CD4-positive, alpha-beta memory T cell (primary cell): ENCODE data around the gene GNAI1. TPM values are rescaled to one million over a fixed set of nuclear protein-coding genes. Genes with fewer than 3 reads are reported as not detected.

ENCODE experiments used
- CTCF ChIA-PET: fragments of 350-600 bp; sonication (Branson Sonifier 250); formaldehyde crosslinking; loops from one replicate; lab custom pipeline; 2021; ENCODE audit warnings: inconsistent platforms; ENCODE audit not compliant: partially characterized antibody; lab: Charles Lee
- POLR2A ChIA-PET: fragments of 350-600 bp; sonication (Branson Sonifier 250); formaldehyde crosslinking; loops from one replicate; lab custom pipeline; 2021; ENCODE audit not compliant: partially characterized antibody; lab: Charles Lee
- DNase-seq, 5 donors: peaks; one replicate each; pipeline versions ENCODE4 v3.0.0 to v3.0.0-alpha.2; 2020 to 2022; ENCODE audit warnings: mixed read lengths in 1 of 5
- H3K27ac ChIP-seq: one replicate; pipeline ENCODE4 v1.7.0; 2013; ENCODE audit warnings: low read depth, low read length
- H3K27me3 ChIP-seq: 2 replicates; pipeline ENCODE4 v1.7.0; 2013; ENCODE audit warnings: mild to moderate bottlenecking, low read length, moderate library complexity; ENCODE audit not compliant: insufficient read depth
- H3K36me3 ChIP-seq: 2 replicates; pipeline ENCODE4 v1.7.0; 2013; ENCODE audit warnings: mild to moderate bottlenecking, low read length, moderate library complexity; ENCODE audit not compliant: insufficient read depth
- H3K4me1 ChIP-seq: 2 replicates; pipeline ENCODE4 v1.7.0; 2013; ENCODE audit warnings: mild to moderate bottlenecking, low read length, moderate library complexity; ENCODE audit not compliant: insufficient read depth
- H3K4me3 ChIP-seq, 2 donors: one replicate each; pipeline ENCODE4 v1.7.0; 2013; ENCODE audit warnings: low read length in 2 of 2, mild to moderate bottlenecking in 1 of 2
- H3K9me3 ChIP-seq, 2 donors: one replicate each; pipeline ENCODE4 v1.7.0; 2013; ENCODE audit warnings: low read length in 2 of 2, control low read depth in 1 of 2; ENCODE audit not compliant: control insufficient read depth in 1 of 2
- H3K27ac Mint-ChIP-seq, 7 donors: one replicate each; pipeline ENCODE4 v1.8.0; 2020 to 2021; ENCODE audit warnings: mixed read lengths in 7 of 7, mild to moderate bottlenecking in 6 of 7, inconsistent platforms in 3 of 7, moderate library complexity in 3 of 7
- H3K27me3 Mint-ChIP-seq, 2 donors: one replicate each; pipeline ENCODE4 v1.8.0; 2020 to 2021; ENCODE audit warnings: mixed read lengths in 2 of 2
- H3K36me3 Mint-ChIP-seq, 2 donors: one replicate each; pipeline ENCODE4 v1.8.0; 2020 to 2021; ENCODE audit warnings: mixed read lengths in 2 of 2, inconsistent platforms in 1 of 2, mild to moderate bottlenecking in 1 of 2
- H3K4me1 Mint-ChIP-seq, 4 donors: one replicate each; pipeline ENCODE4 v1.8.0; 2020 to 2021; ENCODE audit warnings: mixed read lengths in 4 of 4, mild to moderate bottlenecking in 1 of 4
- H3K4me3 Mint-ChIP-seq, 8 donors: one replicate each; pipeline ENCODE4 v1.8.0; 2020 to 2021; ENCODE audit warnings: mixed read lengths in 8 of 8, mild to moderate bottlenecking in 7 of 8, moderate library complexity in 6 of 8, inconsistent platforms in 3 of 8
- H3K9me3 Mint-ChIP-seq, 8 donors: one replicate each; pipeline ENCODE4 v1.8.0; 2020 to 2021; ENCODE audit warnings: mixed read lengths in 8 of 8, mild to moderate bottlenecking in 5 of 8, inconsistent platforms in 3 of 8, moderate library complexity in 1 of 8
- intact Hi-C: fragments of 100-400 bp; cut with micrococcal nuclease; formaldehyde crosslinking; loops from one replicate; pipeline ENCODE4 v1.15.1; 2023
- polyA plus RNA-seq, 2 donors: library from polyadenylated mRNA; unstranded; fragments of 300-500 nt; fragmentation: Illumina TruSeq; gene quantifications; one replicate each; pipeline ENCODE4 v1.2.3, GENCODE V29; 2021
- total RNA-seq, 2 experiments: library from RNA; stranded (reverse); gene quantifications; one replicate each; pipeline ENCODE4 v1.2.3, GENCODE V29; 2021

The GNAI1 gene
- total and polyA plus RNA-seq, 4 experiments from 2014 or later: 0.49 to 0.78 (median 0.60) TPM; not detected in 1

DNA sequence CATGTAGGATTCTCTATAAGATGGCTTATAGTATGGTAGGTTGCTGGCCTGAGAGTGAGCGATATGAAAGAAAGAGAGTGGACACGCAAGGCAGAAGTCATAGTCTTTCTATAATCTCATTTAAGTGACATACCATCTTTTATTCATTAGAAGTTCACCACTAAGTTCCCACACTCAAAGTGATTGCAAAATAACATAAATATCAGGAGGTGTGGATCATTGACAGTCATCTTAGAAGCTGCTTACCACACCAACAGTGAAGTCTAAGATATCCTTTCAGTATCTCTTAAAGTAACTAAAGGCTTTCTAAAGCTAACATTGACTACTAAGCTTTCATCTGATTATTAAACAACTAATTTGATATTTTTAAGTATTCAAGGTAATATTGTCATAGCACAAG, 36.9 kb upstream of the GNAI1 start:
- ChIA-PET CTCF (no interaction called here), POLR2A (no interaction called here)
- Mint-ChIP-seq H3K9me3 (peaks cover 0 to 3% (median 0%) of the 10 kb centered on the region in 8 donors), H3K4me1 (no peaks in the 10 kb centered on the region), H3K36me3 (no peaks in the 10 kb centered on the region), H3K27me3 (no peaks in the 10 kb centered on the region), H3K27ac (no peak overlapping the region), H3K4me3 (no peak overlapping the region)
- no peak overlapping the region for H3K27ac ChIP-seq
- H3K9me3 ChIP-seq: no peaks in the 10 kb centered on the region
- no peak overlapping the region for H3K4me3 ChIP-seq
- H3K27me3 ChIP-seq: no peaks in the 10 kb centered on the region
- intact Hi-C loops: no loop called here
- no peaks in the 10 kb centered on the region for H3K36me3 ChIP-seq
- DNase-seq: no peak
- no peaks in the 10 kb centered on the region for H3K4me1 ChIP-seq

DNA sequence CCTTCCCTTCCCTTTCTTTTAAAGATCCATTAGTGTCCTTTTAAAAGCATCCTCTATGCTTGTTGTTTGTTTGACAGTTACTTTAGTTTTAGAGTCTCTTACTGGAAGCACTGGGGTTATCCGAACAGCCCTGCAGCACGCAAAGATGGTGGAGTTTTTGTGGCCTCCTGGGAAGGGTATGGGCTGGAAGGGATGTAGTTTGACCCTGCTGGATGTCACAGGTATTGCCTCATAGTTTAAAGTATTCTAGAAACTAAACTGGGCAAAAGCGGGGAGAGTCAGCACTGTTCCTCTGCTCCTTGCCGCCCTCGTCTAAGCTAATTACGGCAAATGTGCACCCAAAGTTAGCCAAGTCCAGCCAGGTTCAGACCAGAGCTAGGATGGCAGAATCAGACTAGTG, 35.8 kb upstream of the GNAI1 start:
- intact Hi-C loops: no loop called here
- CTCF ChIA-PET: no interaction called here
- no peak overlapping the region for H3K4me3 ChIP-seq

DNA sequence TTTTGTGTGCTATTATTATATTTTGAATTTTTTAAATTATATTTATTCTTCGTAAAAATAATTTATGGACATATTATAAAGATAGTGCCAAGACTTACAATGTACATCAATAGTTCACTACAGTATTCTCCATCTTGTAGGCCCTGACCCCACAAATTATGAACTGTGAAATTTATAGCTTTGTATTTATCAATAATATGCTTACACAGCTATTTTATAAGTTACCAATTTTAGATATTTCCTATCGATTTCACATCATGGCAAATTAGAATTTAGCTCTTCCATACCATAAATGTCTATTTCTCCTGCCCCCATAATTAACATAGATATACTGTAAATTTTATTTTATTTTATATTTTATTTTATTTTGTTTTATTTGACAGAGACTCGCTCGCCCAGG, 34.4 kb upstream of the GNAI1 start:
- peaks cover 0 to 3% (median under 1%) of the 10 kb centered on the region in 8 donors for H3K9me3 Mint-ChIP-seq
- ChIA-PET POLR2A (no interaction called here), CTCF (no interaction called here)
- DNase-seq: no peak
- H3K27ac Mint-ChIP-seq: no peak overlapping the region
- intact Hi-C loops: no loop called here
- no peaks in the 10 kb centered on the region for H3K36me3 Mint-ChIP-seq
- H3K36me3 ChIP-seq: no peaks in the 10 kb centered on the region
- no peak overlapping the region for H3K27ac ChIP-seq
- no peak overlapping the region for H3K4me3 ChIP-seq
- no peaks in the 10 kb centered on the region for H3K27me3 Mint-ChIP-seq
- no peaks in the 10 kb centered on the region for H3K9me3 ChIP-seq
- H3K4me1 ChIP-seq: no peaks in the 10 kb centered on the region
- no peaks in the 10 kb centered on the region for H3K27me3 ChIP-seq
- no peaks in the 10 kb centered on the region for H3K4me1 Mint-ChIP-seq
- no peak overlapping the region for H3K4me3 Mint-ChIP-seq

More for the DNA sequence above, 35.8 kb upstream of the GNAI1 start:
- Mint-ChIP-seq H3K27me3 (no peaks in the 10 kb centered on the region), H3K9me3 (peaks cover 0 to 3% (median 0%) of the 10 kb centered on the region in 8 donors), H3K4me3 (no peak overlapping the region), H3K27ac (no peak overlapping the region), H3K4me1 (no peaks in the 10 kb centered on the region), H3K36me3 (no peaks in the 10 kb centered on the region)
- no peaks in the 10 kb centered on the region for H3K36me3 ChIP-seq
- POLR2A ChIA-PET: no interaction called here
- H3K27ac ChIP-seq: no peak overlapping the region
- H3K4me1 ChIP-seq: no peaks in the 10 kb centered on the region
- H3K9me3 ChIP-seq: no peaks in the 10 kb centered on the region
- no peak for DNase-seq
- H3K27me3 ChIP-seq: no peaks in the 10 kb centered on the region

DNA sequence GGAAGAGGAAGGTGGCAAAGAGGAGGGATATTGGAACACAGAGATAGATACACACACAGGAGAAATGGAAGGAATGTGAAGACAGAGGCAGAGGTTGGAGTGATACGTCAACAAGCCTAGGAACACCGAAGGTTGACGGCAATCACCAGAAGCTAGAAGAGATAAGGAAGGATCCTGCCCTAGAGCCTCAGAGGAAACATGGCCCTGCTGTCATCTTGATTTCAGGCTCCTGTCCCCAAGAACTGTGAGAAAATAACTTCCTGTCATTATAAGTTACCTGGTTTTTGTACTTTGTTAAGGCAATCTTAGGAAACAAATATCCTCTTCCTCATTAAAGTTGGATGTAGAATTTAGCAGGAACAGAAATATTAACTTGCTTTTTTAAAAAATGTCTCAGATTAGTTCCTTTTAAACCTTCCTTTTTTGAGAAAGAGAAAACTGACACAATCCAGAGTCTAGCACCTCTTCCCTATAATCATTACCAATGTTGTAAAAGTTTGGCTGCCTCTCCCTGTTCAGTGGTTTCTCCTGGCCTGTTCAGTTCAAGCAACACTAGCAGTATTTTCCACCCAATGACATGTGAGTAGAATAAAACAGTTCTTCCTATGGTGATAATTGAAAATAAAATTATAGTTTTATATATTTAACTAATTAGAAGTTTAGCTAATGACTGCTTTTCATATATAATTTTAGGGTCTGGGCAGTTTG, 28.8 kb upstream of the GNAI1 start:
- Histone ChIP-seq H3K9me3 (no peaks in the 10 kb centered on the region), H3K4me1 (no peaks in the 10 kb centered on the region), H3K36me3 (no peaks in the 10 kb centered on the region), H3K27ac (no peak overlapping the region), H3K27me3 (no peaks in the 10 kb centered on the region), H3K4me3 (no peak overlapping the region)
- Mint-ChIP-seq H3K36me3 (no peaks in the 10 kb centered on the region), H3K4me3 (no peak overlapping the region), H3K9me3 (peaks cover 0 to 5% (median under 1%) of the 10 kb centered on the region in 8 donors), H3K4me1 (no peaks in the 10 kb centered on the region), H3K27ac (no peak overlapping the region), H3K27me3 (no peaks in the 10 kb centered on the region)
- DNase-seq: no peak
- intact Hi-C loops: no loop called here
- ChIA-PET CTCF (no interaction called here), POLR2A (no interaction called here)

DNA sequence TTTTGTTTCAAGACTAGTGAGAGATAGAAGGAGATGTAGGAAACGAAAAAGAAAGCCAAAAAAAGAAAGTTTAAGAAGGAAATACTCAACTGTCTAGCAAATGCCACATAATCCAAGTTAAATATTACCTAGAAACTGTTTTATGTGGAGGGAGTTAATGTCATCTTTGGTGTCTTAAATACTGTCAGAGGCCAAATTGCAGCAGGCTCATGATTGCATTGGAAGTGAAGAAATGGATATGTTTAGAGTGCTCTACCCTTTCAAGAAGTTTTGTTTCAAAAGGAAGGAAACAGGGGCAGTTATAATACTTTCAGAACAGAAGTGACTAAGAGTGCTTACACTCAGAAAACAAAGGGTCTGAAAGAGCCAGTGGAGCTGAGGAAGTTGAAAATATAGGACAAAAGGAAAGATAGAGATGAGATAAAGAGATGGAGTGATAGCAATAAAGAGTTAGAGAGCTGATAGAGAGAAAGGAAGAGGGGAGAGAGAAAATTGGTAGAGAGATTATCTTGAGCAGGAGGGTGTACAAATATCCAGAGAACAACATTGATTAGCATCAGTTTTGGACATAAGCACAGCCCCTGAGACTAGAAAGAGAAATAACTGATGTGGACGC, 28.0 kb upstream of the GNAI1 start:
- H3K9me3 Mint-ChIP-seq: peaks cover 0 to 5% (median under 1%) of the 10 kb centered on the region in 8 donors
- no peak overlapping the region for H3K4me3 ChIP-seq
- no peak for DNase-seq
- CTCF ChIA-PET: no interaction called here
- H3K4me3 Mint-ChIP-seq: peak overlapping the region in 1 of 8 donors; percentile 4
- H3K36me3 ChIP-seq: no peaks in the 10 kb centered on the region
- no peak overlapping the region for H3K27ac ChIP-seq
- POLR2A ChIA-PET: no interaction called here
- no peaks in the 10 kb centered on the region for H3K27me3 ChIP-seq
- no peaks in the 10 kb centered on the region for H3K4me1 ChIP-seq
- H3K27me3 Mint-ChIP-seq: no peaks in the 10 kb centered on the region
- no peaks in the 10 kb centered on the region for H3K36me3 Mint-ChIP-seq
- no peak overlapping the region for H3K27ac Mint-ChIP-seq
- intact Hi-C loops: no loop called here
- no peaks in the 10 kb centered on the region for H3K9me3 ChIP-seq
- no peaks in the 10 kb centered on the region for H3K4me1 Mint-ChIP-seq

DNA sequence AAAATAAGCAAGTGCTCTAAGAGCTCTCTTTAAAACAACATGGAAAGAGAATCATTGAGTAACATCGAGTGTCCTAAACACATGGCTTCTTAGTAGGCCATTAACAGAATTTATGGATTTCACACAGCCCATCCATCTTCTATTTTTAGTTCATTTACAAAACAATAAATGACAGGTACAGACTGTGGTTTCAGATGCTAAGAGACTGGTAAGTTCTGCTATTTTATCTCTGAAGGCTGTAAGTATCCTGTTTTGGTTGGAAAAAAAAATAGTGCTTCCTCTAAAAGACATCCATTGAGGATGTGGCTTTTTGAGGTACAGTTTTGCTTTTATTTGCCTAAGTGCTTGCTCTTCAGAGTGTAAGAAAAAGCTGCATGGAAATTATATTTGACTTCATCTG, 27.4 kb upstream of the GNAI1 start:
- Mint-ChIP-seq H3K27ac (no peak overlapping the region), H3K9me3 (peaks cover 0 to 4% (median 0%) of the 10 kb centered on the region in 8 donors), H3K36me3 (no peaks in the 10 kb centered on the region), H3K4me1 (no peaks in the 10 kb centered on the region), H3K4me3 (no peak overlapping the region), H3K27me3 (no peaks in the 10 kb centered on the region)
- ChIA-PET CTCF (no interaction called here), POLR2A (no interaction called here)
- H3K4me1 ChIP-seq: no peaks in the 10 kb centered on the region
- intact Hi-C loops: no loop called here
- H3K36me3 ChIP-seq: no peaks in the 10 kb centered on the region
- H3K27me3 ChIP-seq: no peaks in the 10 kb centered on the region
- H3K27ac ChIP-seq: no peak overlapping the region
- DNase-seq: no peak
- H3K9me3 ChIP-seq: no peaks in the 10 kb centered on the region
- H3K4me3 ChIP-seq: no peak overlapping the region

DNA sequence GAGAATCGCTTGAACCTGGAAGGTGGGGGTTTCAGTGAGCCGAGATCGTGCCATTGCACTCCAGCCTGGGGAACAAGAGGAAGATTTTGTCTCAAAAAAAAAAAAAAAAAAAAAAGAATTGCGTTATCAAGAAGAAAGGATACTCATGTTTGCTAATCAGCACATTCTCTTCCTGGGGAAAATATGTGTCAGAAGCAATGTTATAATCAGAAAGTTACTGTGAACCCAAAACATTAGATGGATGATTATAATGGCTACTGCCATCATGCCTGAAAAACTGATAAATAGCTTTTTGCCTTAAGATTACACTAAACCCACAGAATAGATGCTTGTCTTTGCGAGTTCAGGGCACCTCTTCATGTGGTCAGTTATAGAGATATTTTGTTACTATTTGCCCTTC, 24.3 kb upstream of the GNAI1 start:
- no peaks in the 10 kb centered on the region for H3K4me1 Mint-ChIP-seq
- intact Hi-C loops: no loop called here
- Histone ChIP-seq H3K27ac (no peak overlapping the region), H3K4me1 (no peaks in the 10 kb centered on the region), H3K36me3 (no peaks in the 10 kb centered on the region), H3K4me3 (no peak overlapping the region), H3K9me3 (no peaks in the 10 kb centered on the region), H3K27me3 (no peaks in the 10 kb centered on the region)
- peaks cover 0 to 1% of the 10 kb centered on the region in 2 donors for H3K27me3 Mint-ChIP-seq
- H3K36me3 Mint-ChIP-seq: no peaks in the 10 kb centered on the region
- no peak overlapping the region for H3K27ac Mint-ChIP-seq
- H3K4me3 Mint-ChIP-seq: no peak overlapping the region
- peaks cover 0 to 6% (median 0%) of the 10 kb centered on the region in 8 donors for H3K9me3 Mint-ChIP-seq
- POLR2A ChIA-PET: no interaction called here
- CTCF ChIA-PET: no interaction called here
- DNase-seq: no peak
